DMS 273 (cell line): ENCODE results near the gene SIX5.

Experiments
- DNase-seq: peaks from one replicate; lab custom pipeline; 2025; ENCODE audit not compliant: unreplicated experiment; lab: John Stamatoyannopoulos, UW

SIX5 gene

DNA sequence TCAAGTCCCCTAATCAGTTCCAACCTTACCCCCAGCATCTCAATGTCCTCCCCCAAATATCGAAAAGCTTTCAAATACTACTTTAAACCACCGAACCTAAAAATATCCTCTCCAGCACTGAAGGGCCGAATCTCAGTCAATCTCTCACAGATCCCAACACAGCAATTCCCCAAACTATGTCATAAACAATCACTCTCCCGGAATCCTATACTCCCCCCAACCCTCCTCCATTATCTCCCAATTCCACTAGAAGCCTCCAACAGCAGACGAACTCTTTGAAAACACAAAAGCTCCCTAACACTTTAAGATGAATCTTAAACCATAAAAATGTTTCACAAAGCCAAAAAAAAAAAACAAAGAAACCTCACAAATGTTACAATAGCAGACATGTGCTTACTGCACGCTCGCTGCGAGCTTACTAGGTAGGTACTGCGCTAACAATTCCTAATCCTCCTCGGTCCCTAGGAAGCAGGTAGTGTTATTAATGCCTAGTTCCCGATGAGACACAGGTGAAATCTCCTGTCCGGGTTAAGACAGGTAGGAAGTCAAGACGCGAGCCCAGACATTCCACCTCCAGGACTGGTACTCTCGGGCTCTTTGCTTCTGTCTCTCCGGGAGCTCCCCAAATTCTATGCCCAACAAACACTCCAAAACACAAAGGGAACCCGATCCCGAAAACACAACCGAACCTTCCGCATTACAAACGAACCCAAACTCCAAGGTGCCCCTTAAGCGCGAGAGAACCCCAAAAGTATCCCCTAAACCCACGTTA is 52.5 kb downstream of the SIX5 start:
- peak; percentile 59 for DNase-seq

DNA sequence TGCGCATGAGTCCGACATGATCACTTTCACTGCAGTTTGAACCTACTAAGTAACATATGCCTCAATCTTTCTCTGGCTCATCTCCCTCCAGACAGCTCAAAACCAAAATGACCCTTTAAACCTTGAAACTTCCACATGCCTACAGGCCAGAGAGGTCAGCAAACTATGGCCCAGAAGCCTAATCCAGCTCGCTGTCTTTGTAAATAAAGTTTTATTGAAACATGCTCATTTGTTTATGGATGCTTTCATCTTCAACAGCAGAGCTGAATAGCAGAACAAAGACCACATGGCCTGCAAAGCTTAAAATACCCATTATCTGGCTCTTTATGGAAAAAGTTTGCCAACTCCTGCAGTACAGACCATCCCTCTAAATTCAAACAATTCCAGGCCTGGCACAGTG is 53.9 kb downstream of the SIX5 start:
- DNase-seq, result no peak
